Prostate gland (tissue), 2 donors: ENCODE measurements around the gene FUT7. TPM values are rescaled to one million over a fixed set of nuclear protein-coding genes. Genes with fewer than 3 reads are reported as not detected.

Experiments
- DNase-seq: peaks from one replicate; pipeline ENCODE4 v3.0.0-alpha.2; 2019; ENCODE audit warnings: low spot score
- H3K27ac ChIP-seq, 2 donors: fragments of 200-600 bp; sonication (generic); 2 replicates each; pipeline ENCODE4 v1.5.1; 2017 to 2019
- H3K27me3 ChIP-seq: fragments of 200-600 bp; sonication (generic); replicated peaks from 2 replicates; pipeline ENCODE4 v1.5.1; 2019; ENCODE audit not compliant: insufficient read depth
- H3K36me3 ChIP-seq, 2 donors: fragments of 200-600 bp; sonication (generic); 1 replicate in 1 of 2; 2 replicates in 1 of 2; pipeline versions ENCODE4 v1.5.1 to v1.8.1; 2017 to 2019
- H3K4me1 ChIP-seq: fragments of 200-600 bp; sonication (generic); replicated peaks from 2 replicates; pipeline ENCODE4 v1.5.1; 2019
- H3K4me3 ChIP-seq, 2 donors: fragments of 200-600 bp; sonication (generic); 2 replicates each; pipeline ENCODE4 v1.5.1; 2017 to 2019
- H3K9me3 ChIP-seq: fragments of 200-600 bp; sonication (generic); 2 replicates; pipeline ENCODE4 v1.5.1; 2017
- CTCF ChIP-seq, 4 experiments: fragments of 200-600 bp in 2 of 4; fragments of 450-650 bp in 2 of 4; sonication (generic) in 2 of 4; IDR thresholded peaks; 1 replicate in 3 of 4; 2 replicates in 1 of 4; pipeline ENCODE4 v1.5.1; 2016 to 2019; ENCODE audit warnings: antibody characterized with exemption in 4 of 4, mild to moderate bottlenecking in 2 of 4, moderate library complexity in 2 of 4
- POLR2A ChIP-seq: fragments of 450-650 bp; IDR thresholded peaks from one replicate; pipeline ENCODE4 v1.6.1; 2016; ENCODE audit warnings: antibody characterized with exemption, mild to moderate bottlenecking
- POLR2AphosphoS5 ChIP-seq: sonication (generic); formaldehyde crosslinking; IDR thresholded peaks from one replicate; pipeline ENCODE4 v1.6.1; 2017; ENCODE audit warnings: antibody characterized with exemption
- WGBS: methylation state at CpG from one replicate; pipeline ENCODE4 v1.1.5; 2018; 5-methylcytosine and 5-hydroxymethylcytosine counted together
- intact Hi-C: fragments of 100-400 bp; cut with DNase I; formaldehyde crosslinking; loops from one replicate; pipeline ENCODE4 v1.14.2; 2022
- total RNA-seq, 2 donors: library from RNA; depleted of rRNA; stranded (reverse); fragments of >200 nt; gene quantifications; one replicate each; pipeline ENCODE4 v1.1.0, GENCODE V29; 2016

The FUT7 gene
- total RNA-seq, 2 donors from 2014 or later = 0.57 TPM; not detected in 1

- Histone ChIP-seq H3K36me3 (peaks cover 5 to 8% of the 10 kb centered on the region in 2 donors), H3K4me3 (no peak overlapping the region), H3K9me3 (no peaks in the 10 kb centered on the region), H3K27me3 (no peaks in the 10 kb centered on the region), H3K27ac (no peak overlapping the region), H3K4me1 (peaks cover 13% of the 10 kb centered on the region)
- intact Hi-C loops = loop anchor here (5.0 kb wide), 2 partner anchors 197 to 252 kb away; partner anchors contain the start of gene AJM1
- no peak for TF ChIP-seq POLR2A
- no peak for TF ChIP-seq POLR2AphosphoS5
- TF ChIP-seq CTCF (IDR thresholded peaks at IDR 0.05) = no peak
- DNase-seq = no peak
- 92% methylated on average over 32 of the region's 32 CpGs for WGBS
These were observed 7.9 kb upstream of the FUT7 start for GRCh38 chr9:137039611-137040366.

- peaks cover 5 to 8% of the 10 kb centered on the region in 2 donors for H3K36me3 ChIP-seq
- no peaks in the 10 kb centered on the region for H3K9me3 ChIP-seq
- H3K4me1 ChIP-seq = peaks cover 15% of the 10 kb centered on the region
- H3K4me3 ChIP-seq = no peak overlapping the region
- WGBS = 86% methylated on average over 9 of the region's 9 CpGs
- no peak for DNase-seq
- intact Hi-C loops = loop anchor here (5.0 kb wide), 2 partner anchors 197 to 252 kb away; partner anchors contain the start of gene AJM1
- H3K27me3 ChIP-seq = no peaks in the 10 kb centered on the region
- H3K27ac ChIP-seq = no peak overlapping the region
- TF ChIP-seq POLR2AphosphoS5 (no peak), CTCF (IDR thresholded peaks at IDR 0.05) (no peak), POLR2A (no peak)
These were observed 7.0 kb upstream of the FUT7 start for GRCh38 chr9:137038916-137039315.

- 88% methylated on average over 10 of the region's 10 CpGs for WGBS
- Histone ChIP-seq H3K4me3 (no peak overlapping the region), H3K36me3 (peaks cover 5 to 8% of the 10 kb centered on the region in 2 donors), H3K27ac (no peak overlapping the region), H3K4me1 (peaks cover 8% of the 10 kb centered on the region), H3K27me3 (no peaks in the 10 kb centered on the region), H3K9me3 (no peaks in the 10 kb centered on the region)
- intact Hi-C loops = loop anchor here (5.0 kb wide), 2 partner anchors 195 to 250 kb away; partner anchors contain the start of gene AJM1
- DNase-seq = no peak
- no peak for TF ChIP-seq CTCF (IDR thresholded peaks at IDR 0.05)
- TF ChIP-seq POLR2A = no peak
- no peak for TF ChIP-seq POLR2AphosphoS5
These were observed 5.6 kb upstream of the FUT7 start for GRCh38 chr9:137037483-137037882.

GRCh38 chr9:137037035-137037434 lies 5.1 kb upstream of the FUT7 start:
- peaks cover 8% of the 10 kb centered on the region for H3K4me1 ChIP-seq
- WGBS = 74% methylated on average over 12 of the region's 13 CpGs
- TF ChIP-seq POLR2AphosphoS5 (no peak), POLR2A (no peak), CTCF (IDR thresholded peaks at IDR 0.05) (no peak)

More at GRCh38 chr9:137037035-137037434, 5.1 kb upstream of the FUT7 start:
- DNase-seq = no peak
- intact Hi-C loops = loop anchor here (5.0 kb wide), 2 partner anchors 195 to 250 kb away; partner anchors contain the start of gene AJM1
- Histone ChIP-seq H3K4me3 (no peak overlapping the region), H3K27me3 (no peaks in the 10 kb centered on the region), H3K9me3 (no peaks in the 10 kb centered on the region), H3K36me3 (peaks cover 5 to 8% of the 10 kb centered on the region in 2 donors), H3K27ac (no peak overlapping the region)
